Omental fat pad (tissue), 4 donors: ENCODE measurements around the gene NUDT13. TPM values are rescaled to one million over a fixed set of nuclear protein-coding genes. Genes with fewer than 3 reads are reported as not detected.

Experiments used
- ATAC-seq: fragments of 150-250 bp; one replicate; pipeline ENCODE4 v1.9.1; 2016; ENCODE audit warnings: mild to moderate bottlenecking, moderate library complexity; ENCODE audit not compliant: low FRiP score
- DNase-seq: peaks from one replicate; pipeline ENCODE4 v3.0.0-alpha.2; 2019; ENCODE audit warnings: low spot score
- total RNA-seq, 4 donors: library from RNA; depleted of rRNA; stranded (reverse); fragments of >200 nt; gene quantifications; one replicate each; pipeline ENCODE4 v1.1.0, GENCODE V29; 2016
- TF ChIP-seq, protein P1 (sequence below), 3 donors: fragments of 450-650 bp; IDR thresholded peaks; one replicate each; pipeline ENCODE4 v1.5.1; 2016 to 2017; ENCODE audit warnings: antibody characterized with exemption in 3 of 3, mild to moderate bottlenecking in 3 of 3, moderate library complexity in 2 of 3

The NUDT13 gene
- total RNA-seq, 4 donors from 2014 or later, result 1.6 to 2.4 (median 2.2) TPM

- DNase-seq (no peak), ATAC-seq (no peak)
- TF ChIP-seq, protein P1, sequence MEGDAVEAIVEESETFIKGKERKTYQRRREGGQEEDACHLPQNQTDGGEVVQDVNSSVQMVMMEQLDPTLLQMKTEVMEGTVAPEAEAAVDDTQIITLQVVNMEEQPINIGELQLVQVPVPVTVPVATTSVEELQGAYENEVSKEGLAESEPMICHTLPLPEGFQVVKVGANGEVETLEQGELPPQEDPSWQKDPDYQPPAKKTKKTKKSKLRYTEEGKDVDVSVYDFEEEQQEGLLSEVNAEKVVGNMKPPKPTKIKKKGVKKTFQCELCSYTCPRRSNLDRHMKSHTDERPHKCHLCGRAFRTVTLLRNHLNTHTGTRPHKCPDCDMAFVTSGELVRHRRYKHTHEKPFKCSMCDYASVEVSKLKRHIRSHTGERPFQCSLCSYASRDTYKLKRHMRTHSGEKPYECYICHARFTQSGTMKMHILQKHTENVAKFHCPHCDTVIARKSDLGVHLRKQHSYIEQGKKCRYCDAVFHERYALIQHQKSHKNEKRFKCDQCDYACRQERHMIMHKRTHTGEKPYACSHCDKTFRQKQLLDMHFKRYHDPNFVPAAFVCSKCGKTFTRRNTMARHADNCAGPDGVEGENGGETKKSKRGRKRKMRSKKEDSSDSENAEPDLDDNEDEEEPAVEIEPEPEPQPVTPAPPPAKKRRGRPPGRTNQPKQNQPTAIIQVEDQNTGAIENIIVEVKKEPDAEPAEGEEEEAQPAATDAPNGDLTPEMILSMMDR (IDR thresholded peaks at IDR 0.05), result no peak
Measured at GRCh38 chr10:73092830-73093229, 17.4 kb upstream of the NUDT13 start.

- TF ChIP-seq, protein P1 (IDR thresholded peaks at IDR 0.05), result no peak
- DNase-seq (no peak), ATAC-seq (no peak)
Measured at GRCh38 chr10:73093922-73094850, 16.1 kb upstream of the NUDT13 start.

DNA sequence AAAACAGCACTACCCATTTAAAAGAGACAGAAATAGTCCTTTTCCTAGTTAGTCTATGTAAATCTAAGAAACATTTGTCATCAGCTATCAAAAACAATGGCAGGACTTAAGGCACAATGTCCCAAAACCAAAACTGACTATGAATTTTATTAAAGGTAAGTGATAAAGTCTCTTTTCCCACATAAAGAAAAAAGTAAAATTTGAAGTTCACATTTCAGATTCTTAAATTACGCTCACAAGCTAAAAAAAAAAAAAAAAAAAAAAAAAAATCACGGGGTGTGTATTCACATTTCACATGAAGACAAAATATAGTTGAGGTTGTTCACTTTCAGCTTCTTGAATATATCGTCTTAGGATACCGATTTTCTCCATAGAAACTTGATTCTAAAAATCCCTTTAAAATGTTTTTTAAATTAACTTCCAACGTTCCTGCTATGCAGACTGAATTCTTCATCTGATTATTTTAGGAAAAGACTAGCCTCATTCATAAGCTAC lies 15.2 kb upstream of the NUDT13 start:
- DNase-seq, result no peak
- TF ChIP-seq, protein P1 (IDR thresholded peaks at IDR 0.05), result no peak
- ATAC-seq, result no peak

GRCh38 chr10:73095481-73096021 lies 14.7 kb upstream of the NUDT13 start:
- peak; percentile 37 for DNase-seq
- TF ChIP-seq, protein P1 (IDR thresholded peaks at IDR 0.05), result no peak
- no peak for ATAC-seq

DNA sequence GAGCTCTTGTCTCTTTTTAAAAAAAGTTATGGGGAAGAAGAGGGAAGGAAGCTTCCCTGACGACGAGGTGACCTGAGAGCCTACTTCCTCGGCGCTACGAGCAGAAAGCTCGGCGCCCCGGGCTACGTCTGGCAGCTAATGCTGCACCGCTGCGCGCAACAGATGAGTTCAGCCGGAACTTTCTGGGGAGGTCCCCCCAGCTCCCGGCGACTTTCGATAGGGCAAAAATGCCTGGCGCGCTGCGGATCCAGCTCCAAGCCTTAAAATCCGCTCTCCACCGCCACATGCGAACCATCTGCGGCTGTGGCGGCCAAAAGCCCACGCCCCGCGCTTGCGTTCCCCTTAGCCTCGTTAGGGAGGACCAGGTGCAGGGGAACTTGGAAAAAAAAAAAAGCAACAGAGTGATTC lies 14.2 kb upstream of the NUDT13 start:
- ATAC-seq, result no peak
- DNase-seq, result no peak
- TF ChIP-seq, protein P1 (IDR thresholded peaks at IDR 0.05), result no peak

GRCh38 chr10:73096449-73097304 lies 13.6 kb upstream of the NUDT13 start, which contains the start of gene P4HA1:
TSS of gene P4HA1 (minus strand) at chr10:73096866. CDS start at chr10:73074883, 21,983 bp downstream.
- DNase-seq (peak; percentile 94), ATAC-seq (peak; percentile 100)
- TF ChIP-seq, protein P1 (IDR thresholded peaks at IDR 0.05), result peak in 1 of 3 donors; percentile 53
